ENCODE results near the gene CHCHD1.
"Not testable (repeated sequence)": the region's sequence is repeated elsewhere in the genome, so short reads cannot be mapped to it uniquely, and the experiment has no call there.

CHCHD1 gene

DNA sequence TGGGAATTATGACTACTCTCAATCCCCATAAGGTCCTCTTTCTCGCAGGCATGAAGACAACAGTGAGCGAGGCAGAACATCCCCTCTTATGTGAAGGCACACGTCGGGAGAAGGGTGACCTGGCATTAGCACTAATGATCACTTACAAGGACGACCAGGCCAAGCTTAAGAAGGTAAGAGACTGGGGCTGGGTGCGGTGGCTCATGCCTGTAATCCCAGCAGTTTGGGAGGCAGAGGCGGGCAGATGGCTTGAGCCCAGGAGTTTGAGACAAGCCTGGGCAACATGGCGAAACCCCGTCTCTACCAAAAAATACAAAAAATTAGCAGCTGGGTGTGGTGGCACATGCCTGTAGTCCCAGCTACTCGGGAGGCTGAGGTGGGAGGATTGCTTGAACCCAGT lies 13.6 kb downstream of the CHCHD1 start:
- DNase-seq: not testable (repeated sequence)

DNA sequence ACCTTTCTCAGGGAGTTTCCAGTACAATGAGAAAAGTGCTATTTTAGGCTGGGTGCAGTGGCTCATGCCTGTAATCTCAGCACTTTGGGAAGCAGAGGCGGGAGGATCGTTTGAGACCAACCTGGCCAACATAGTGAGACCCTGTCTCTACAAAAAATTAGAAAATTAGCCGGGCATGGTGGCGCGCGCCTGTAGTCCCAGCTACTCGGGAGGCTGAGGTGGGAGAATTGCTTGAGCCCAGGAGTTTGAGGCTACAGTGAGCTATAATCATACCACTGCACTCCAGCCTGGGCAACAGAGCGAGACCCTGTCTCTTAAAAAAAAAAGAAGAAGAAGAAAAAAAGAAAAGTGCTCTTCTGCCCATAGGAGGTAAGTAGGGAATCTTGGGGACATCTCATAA lies 14.2 kb downstream of the CHCHD1 start:
- DNase-seq: not testable (repeated sequence)

DNA sequence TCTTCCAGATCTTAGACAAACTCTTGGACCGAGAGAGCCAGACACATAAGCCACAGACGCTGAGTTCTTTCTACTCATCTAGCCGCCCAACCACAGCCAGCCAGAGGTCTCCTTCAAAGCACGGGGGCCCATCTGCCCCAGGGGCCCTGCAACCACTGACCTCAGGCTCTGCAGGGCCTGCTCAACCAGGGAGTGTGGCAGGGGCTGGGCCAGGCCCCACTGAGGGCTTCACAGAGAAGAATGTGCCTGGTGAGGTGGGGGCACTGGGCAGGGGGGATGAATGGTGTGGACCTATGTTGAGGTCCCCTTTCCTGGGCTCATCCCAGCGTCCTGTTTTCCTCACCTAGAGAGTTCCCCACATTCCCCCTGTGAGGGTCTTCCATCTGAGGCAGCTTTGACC lies 14.9 kb downstream of the CHCHD1 start:
- no peak for DNase-seq

DNA sequence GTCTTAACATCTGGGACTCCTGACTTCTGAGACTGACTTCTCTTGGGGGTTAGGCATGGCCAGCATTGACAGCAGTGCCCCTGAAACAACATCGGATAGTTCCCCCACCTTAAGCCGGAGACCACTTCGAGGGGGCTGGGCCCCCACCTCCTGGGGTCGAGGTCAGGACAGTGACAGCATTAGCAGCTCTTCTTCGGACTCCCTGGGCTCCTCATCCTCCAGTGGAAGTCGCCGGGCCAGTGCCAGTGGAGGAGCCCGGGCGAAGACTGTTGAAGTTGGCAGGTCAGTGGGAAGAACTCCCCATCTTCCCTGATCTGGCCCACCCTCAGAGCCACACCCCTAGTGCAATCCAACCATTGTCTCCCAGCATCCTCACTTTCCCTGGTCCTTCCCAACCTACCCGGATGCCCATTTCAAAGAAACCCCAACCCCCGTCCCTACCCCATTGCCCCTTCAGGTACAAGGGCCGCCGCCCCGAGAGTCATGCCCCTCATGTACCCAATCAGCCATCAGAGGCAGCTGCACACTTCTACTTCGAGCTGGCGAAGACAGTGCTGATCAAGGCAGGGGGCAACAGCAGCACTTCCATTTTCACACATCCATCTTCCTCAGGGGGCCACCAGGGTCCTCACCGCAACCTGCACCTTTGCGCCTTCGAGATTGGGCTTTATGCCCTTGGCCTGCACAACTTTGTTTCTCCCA lies 15.6 kb downstream of the CHCHD1 start:
- DNase-seq: no peak

DNA sequence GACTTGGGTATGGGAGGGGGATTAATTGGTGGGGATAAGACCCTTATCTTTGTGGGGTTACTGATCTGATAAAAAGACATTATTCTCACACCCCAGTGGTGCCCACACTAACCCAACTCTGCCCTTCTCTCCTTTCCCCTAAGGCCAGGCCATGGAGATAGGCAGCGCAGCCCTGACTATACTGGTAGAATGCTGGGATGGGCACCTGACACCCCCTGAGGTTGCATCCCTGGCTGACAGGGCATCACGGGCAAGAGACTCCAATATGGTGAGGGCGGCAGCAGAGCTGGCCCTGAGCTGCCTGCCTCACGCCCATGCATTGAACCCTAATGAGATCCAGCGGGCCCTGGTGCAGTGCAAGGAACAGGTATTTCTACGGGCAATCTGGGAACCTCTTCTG lies 16.2 kb downstream of the CHCHD1 start:
- DNase-seq: no peak

DNA sequence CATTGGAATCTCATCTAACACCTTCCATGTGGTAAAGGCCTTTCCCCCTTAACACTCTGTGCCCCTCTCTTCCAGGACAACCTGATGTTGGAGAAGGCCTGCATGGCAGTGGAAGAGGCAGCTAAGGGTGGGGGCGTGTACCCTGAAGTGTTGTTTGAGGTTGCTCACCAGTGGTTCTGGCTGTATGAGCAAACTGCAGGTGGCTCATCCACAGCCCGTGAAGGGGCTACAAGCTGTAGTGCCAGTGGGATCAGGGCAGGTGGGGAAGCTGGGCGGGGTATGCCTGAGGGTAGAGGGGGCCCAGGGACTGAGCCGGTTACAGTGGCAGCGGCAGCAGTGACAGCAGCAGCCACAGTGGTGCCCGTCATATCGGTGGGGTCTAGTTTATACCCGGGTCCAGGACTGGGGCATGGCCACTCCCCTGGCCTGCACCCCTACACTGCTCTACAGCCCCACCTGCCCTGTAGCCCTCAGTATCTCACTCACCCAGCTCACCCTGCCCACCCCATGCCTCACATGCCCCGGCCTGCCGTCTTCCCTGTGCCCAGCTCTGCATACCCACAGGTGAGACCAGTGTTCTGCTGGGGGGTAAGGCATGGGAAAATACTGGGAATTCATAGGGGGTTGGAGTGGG lies 17.2 kb downstream of the CHCHD1 start:
- DNase-seq: no peak

DNA sequence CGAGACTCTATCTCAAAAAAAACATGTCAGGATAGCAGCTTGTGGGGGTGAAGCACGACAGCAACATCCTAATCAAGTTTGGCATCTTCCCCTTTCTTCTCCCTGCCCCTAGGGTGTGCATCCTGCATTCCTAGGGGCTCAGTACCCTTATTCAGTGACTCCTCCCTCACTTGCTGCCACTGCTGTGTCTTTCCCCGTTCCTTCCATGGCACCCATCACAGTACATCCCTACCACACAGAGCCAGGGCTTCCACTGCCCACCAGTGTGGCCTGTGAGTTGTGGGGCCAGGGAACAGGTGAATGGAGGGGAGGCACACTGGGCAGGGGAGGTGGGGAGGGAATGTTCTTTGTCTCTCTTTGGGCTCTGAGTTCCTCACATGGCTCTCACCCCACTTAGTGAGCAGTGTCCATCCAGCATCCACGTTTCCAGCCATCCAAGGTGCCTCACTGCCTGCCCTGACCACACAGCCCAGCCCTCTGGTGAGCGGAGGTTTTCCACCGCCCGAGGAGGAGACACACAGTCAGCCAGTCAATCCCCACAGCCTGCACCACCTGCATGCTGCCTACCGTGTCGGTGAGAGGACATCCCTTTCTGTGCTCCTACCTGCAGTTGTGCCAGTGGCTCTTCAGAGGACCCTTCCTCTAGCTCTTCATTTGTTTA lies 18.2 kb downstream of the CHCHD1 start:
- no peak for DNase-seq

DNA sequence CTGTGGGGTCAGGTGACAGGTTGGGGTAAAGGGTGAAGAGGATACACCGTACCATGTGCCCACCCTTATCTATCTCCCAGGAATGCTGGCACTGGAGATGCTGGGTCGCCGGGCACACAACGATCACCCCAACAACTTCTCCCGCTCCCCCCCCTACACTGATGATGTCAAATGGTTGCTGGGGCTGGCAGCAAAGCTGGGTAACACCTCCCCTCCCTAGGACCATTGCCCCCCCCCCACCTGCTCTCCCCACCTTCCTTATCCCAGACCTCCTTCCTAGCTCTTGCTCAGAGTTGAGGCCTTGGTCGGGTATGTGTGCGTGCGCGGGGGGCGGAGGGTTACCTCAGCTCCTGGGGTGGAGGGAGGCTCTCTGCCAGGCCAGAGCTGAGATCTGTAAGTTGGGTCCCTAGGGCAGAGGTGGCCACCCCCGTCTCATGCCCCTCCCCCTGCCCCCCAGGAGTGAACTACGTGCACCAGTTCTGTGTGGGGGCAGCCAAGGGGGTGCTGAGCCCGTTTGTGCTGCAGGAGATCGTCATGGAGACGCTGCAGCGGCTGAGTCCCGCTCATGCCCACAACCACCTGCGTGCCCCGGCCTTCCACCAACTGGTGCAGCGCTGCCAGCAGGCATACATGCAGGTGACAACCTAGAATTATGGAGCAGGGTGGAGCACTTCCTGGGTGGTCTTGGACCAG lies 18.9 kb downstream of the CHCHD1 start:
- no peak for DNase-seq

DNA sequence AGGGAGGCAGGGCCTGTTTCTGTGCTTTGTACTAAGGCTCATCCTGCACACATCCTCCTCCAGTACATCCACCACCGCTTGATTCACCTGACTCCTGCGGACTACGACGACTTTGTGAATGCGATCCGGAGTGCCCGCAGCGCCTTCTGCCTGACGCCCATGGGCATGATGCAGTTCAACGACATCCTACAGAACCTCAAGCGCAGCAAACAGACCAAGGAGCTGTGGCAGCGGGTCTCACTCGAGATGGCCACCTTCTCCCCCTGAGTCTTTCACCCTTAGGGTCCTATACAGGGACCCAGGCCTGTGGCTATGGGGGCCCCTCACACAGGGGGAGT lies 19.4 kb downstream of the CHCHD1 start:
- no peak for DNase-seq

DNA sequence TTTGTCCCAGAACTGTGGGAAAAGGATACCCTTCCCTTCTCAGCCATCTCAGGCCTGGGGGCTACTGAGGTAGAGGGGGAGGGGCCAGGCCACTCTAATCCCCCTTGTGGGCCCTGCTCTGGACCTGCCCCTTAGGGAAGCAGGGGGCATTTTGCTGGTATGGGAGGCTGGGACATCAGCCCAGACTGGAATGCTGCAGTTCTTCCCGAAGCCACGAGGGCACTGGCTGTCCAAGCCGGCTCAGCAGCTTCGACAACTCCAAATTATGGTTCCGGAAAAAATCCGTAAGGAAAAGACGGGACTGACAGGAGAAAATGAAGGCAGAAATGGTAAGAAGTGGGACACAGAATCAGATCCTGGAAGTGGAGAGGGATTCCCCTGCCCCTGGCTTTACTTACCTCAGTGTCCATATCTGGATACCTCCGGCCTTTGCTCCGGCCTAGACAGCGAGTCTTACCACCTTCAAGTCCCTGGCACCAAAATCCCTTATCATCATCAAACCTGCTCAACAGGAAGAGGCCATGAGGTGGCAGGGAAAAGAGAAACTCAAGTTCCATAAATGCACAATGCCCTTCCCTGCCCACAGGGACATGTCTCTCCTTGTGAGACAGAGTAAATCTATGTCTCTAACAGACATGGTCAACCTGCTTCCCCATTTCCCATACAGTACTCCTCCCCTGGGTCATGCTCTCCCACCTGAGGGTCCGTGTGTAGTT lies 20.6 kb downstream of the CHCHD1 start:
- DNase-seq: no peak

DNA sequence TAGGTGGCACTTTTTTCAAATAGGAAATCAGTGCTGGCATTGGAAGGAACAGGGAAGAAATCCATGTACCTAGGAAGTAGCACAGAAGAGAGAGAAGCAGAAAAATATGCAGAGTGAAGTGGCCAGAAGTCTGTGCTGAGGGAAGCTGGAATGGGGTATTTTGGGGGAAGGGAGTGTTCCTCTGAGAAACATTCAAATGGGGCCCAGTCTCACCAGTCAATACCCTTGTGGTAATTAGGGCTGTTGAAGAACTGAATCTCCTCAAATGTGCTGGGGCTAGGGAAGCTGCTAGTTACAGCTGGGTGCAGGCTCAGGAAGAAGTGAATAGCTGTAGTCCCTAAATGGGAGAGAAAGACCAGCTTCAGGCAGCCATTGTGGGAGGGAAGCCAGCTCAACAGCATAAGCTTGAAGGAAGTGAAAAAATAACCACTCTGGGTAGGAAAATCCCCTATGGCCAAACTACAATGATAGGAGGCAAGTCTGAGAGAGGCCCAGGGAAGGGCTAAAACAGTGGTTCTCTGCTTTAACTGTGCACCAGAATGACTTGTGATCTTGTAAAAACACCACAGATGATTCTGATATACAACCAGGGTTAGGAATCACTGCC lies 21.9 kb downstream of the CHCHD1 start:
- DNase-seq: no peak

DNA sequence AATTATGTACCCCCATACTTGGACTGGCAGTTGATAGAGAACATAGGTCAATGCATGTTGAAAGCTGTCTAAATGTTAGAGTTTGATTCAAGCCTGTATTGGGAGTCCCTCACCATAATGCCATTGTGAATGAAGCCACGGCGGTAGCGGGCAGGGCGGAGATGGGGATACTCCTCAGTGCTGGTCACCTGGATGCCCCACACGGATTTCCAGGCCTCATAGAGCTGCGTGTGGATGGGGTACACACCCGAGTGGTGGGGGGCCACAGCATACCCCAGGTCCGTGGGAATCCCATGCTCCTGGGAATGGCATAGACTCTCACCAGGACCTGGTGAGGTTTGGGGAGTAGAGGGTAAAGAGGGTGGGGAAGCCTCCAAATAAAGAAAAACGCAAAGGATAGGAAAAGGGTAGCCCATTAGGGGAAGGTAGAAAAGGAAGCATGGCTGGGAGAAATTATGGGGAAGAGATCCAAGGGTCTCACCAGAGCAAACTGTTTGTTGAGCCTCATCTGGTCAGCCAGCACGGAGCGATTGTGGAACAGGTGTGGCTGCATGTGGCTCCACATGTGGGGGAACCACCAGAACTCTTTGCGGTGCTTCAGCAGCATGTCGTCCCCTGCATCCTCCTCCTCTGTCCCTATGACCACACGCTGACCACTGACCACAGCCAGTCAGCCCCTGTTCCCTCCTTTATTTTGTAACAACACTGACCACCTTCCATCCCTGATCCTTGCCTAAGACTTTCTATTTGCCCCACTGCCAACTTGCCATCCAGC lies 24.5 kb downstream of the CHCHD1 start:
- DNase-seq: no peak

DNA sequence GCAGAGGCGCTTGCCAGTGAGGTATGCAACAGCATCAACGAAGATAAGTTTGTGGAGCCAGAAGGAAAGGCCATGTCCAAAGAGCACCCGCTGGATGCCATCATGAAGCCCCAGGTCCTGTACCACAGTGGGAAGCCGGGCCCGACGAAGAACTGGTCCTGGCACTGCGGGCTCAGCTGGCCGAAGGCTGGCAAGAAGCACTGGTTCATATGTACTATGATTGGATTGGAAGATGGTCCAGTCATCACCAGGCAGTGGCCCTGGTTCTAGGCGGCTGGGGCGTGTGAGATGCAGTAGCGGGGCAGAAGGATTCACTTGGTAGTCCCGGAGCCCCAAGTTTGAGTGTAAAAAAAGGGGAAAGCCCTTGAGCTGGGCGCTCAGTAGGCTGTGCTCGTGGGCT lies 25.6 kb downstream of the CHCHD1 start:
- DNase-seq: no peak

DNA sequence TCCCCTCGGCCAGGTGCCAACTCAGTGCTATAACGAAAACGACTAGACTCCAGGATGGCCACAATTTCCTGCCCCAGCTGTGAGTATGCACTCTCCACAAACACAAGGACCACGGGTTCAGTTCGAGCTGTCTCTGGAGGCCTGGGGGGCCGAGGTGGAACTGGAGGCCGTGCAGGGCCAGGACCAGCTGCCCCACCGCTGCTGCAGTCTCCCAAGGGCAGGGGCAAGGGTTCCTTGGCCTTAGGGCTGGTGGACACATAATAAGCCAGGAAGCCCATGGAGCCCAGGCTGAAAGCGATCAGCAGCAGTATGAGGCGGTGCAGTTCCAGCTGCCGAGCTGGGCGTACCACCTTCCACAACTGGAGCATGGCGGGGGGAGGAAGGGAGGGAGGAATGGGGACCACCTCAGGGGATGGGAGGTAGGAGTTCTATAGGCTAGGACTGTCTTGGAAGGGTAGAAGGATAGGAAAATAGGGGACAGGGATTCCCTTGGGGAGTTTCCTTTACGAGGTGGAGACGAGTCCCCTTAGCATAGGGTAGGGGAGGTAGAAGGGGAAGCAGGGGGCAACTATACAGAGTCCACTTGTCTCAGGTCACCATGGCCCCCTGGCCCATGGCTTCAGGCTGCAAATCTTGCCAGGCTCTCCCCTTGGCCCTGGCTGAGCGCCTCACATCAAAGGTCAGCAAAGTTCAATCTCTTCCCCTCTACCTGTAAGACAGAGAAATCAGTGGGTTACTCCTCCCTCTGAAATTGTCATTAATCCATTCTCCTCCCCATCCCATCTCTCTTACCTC lies 26.4 kb downstream of the CHCHD1 start:
- no peak for DNase-seq

DNA sequence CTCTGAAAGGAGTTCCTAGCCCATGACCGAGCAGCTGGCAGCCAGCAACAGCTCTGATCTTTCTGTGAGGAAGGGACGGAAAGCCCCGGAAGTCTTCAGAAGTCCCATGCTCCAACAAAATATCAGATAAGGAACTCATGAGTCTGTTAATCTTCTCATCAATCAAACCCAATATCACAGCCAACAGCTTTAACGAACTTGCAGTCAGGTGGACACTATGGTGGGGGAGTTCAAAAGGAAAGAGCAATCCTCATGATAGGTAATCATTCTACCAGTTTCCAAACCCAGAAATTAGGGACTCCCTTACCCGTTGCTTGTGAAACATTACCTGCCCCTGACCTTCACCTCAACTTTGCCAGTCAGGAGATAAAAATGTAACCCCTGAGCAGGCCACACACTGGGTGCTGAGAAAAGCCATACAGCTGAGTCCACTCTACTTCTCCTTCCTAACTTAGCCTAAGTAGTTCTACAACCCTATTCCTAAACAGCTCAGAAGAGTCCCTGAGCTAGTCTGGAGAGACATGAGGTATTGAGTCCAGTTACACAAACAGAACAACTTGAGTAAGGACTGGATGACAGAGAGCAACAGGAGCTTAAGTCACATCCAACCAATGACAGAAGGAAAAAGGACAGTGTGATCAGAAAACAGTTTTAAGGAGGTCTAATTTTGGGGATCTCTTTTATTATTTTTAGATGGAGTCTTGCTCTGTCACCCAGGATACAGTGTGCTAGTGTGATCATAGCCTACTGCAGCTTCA lies 27.4 kb downstream of the CHCHD1 start:
- no peak for DNase-seq

DNA sequence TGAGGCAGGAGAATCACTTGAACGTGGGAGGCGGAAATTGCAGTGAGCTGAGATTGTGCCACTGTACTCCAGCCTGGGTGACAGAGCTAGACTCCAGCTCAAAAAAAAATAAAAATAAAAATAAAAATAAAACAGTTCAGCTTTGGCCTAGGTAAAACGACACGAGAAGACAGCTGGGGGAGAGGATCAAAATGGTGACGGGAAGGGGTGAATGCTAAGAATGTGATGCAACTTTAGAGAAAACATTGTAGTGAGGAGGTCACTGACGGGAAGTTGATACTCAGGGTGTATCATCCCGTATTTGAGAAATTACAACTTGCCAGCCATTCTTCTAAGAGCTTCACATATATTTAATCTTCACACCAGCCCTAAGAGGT lies 28.5 kb downstream of the CHCHD1 start:
- DNase-seq: no peak

DNA sequence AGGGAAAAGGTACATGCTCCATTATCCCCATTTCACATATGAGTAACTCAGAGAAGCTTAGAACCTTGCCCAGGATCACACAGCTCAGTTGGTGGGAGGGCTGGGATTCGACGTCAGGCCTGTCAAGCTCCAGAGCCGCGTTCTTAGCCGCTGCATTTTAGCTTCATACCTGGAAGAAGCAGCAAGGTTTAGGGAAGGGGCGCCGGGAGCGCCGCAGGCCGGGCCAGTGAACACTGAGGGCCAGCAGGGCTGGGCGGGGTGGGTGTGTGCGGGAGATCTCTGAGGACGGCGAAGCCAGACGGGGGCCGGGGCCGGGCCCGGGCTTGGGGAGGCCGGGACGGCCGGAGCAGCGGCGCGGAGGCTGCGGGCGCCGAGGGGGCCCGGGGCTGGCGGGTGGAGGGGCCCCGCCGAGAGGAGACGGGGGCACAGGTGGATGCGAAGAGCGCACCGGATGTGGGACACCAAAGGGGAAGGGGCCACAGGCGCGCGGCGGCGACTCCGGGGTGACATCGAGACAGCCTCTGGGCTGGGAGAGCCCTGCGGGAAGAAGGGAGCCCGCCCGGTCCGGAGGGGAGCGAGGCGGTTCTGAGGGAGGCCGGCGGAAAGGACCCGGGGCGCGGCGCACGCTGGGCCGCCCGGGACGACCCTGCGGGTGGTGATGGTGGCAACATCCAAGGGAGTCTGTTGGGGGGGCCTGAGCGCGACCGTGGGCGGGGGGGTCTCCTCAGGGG lies 29.1 kb downstream of the CHCHD1 start:
- peak; percentile 13 to 43 for DNase-seq

DNA sequence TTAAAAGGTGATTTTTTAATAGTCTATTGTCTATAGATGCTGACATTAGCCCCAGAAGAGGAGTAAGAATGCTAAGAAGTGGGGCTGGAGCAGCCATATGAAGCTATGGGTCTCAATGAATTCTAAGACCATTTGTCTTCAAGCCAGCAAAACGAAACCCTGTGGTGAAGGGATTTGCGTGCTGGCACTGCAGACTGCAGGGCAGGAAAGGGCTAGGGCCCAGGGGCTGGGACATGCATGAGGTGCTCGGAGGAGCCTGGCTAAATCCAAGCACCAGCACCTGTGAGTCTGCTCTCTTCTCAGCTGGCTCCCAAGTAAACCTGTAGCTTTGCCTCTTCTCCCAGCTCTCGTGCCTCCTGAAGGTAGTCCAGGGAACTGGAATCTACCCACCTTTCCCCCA lies 30.8 kb downstream of the CHCHD1 start:
- DNase-seq: no peak

DNA sequence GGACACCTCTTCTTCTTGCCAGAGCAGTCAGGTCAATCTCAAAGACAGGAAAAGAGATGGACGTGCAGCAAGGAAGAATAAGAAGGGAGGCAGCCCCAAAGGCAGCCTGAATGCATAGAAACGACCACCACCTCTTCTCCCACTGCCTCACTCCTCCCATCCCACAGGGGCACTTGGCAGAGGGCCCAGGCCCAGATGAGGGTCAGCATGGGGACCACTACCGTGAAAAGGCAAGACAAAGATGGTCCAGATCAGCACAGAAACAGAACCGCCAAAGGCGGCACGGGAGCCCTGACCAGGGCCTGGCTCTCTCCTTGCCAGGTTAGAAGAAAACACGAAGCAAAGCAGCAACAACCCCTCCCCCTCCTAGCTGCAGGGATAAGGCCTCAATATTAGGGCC lies 31.5 kb downstream of the CHCHD1 start:
- DNase-seq: no peak

All from stimulated activated CD4-positive, alpha-beta T cell treated with anti-CD3 and anti-CD28 coated beads, Interleukin-2, amount 100 ng/mL, for 48 hours (primary cell).